ENCODE measurements around the gene ANKRD63. TPM values are rescaled to one million over a fixed set of nuclear protein-coding genes. Genes with fewer than 3 reads are reported as not detected.

ANKRD63 gene
- total RNA-seq, 1 experiment from 2014 or later: 1.2 TPM

DNA sequence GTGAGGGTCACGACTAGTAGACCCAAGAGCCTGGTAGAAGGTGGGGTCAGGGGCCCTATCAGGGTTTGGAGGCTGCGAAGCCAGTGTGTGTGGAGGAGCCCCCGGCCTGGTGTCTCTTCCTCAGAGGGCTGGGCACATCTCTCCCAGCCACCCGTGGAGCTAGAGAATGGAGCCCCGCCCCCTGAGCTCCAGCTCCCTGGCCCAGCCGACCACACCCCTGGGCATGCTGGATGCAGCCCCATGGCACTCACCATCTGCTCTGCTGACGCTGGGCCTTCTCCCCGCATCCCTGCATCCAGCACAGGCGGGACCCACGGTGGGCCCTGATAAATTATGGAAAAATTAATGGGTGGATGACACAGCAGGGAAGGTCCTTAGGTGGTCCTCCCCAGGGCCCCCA is 17.5 kb downstream of the ANKRD63 start:
- H3F3A ChIP-seq (ENCODE audit: low read length, unreplicated experiment): no peaks in the 10 kb centered on the region
- CTCF ChIA-PET: interaction anchor here (0.5 kb wide), 1 partner anchor 205 kb away, joined by 4 read pairs; no protein-coding TSS in a partner anchor
- H3K9me3 ChIP-seq (ENCODE audit: low read length): no peaks in the 10 kb centered on the region
- intact Hi-C loops (cut with micrococcal nuclease): no loop called here
- H3K27me3 ChIP-seq (ENCODE audit: low read length): no peaks in the 10 kb centered on the region
- peaks cover 21% of the 10 kb centered on the region for H3K4me1 ChIP-seq (ENCODE audit: insufficient read depth, low read length)
- no peak for DNase-seq
- peaks cover 3% of the 10 kb centered on the region; the same call in 1 of the 2 replicates for H3K36me3 ChIP-seq (ENCODE audit: low read depth, low read length)
- TF ChIP-seq EZH2 (IDR thresholded peaks at IDR 0.05; ENCODE audit: low read length, unreplicated experiment) (no peak), EZH2phosphoT487 (IDR thresholded peaks at IDR 0.05; ENCODE audit: borderline replicate concordance, low read length) (no peak)
- TF ChIP-seq, protein P1, sequence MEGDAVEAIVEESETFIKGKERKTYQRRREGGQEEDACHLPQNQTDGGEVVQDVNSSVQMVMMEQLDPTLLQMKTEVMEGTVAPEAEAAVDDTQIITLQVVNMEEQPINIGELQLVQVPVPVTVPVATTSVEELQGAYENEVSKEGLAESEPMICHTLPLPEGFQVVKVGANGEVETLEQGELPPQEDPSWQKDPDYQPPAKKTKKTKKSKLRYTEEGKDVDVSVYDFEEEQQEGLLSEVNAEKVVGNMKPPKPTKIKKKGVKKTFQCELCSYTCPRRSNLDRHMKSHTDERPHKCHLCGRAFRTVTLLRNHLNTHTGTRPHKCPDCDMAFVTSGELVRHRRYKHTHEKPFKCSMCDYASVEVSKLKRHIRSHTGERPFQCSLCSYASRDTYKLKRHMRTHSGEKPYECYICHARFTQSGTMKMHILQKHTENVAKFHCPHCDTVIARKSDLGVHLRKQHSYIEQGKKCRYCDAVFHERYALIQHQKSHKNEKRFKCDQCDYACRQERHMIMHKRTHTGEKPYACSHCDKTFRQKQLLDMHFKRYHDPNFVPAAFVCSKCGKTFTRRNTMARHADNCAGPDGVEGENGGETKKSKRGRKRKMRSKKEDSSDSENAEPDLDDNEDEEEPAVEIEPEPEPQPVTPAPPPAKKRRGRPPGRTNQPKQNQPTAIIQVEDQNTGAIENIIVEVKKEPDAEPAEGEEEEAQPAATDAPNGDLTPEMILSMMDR (conservative IDR thresholded peaks at IDR 0.05; ENCODE audit: low read depth, low read length): no peak
- BruUV-seq (replicated peaks): no TSS peak
- no peak overlapping the region for H3K4me3 ChIP-seq (ENCODE audit: low read length)
- H4K20me1 ChIP-seq (ENCODE audit: low read length): no peaks in the 10 kb centered on the region
- H3K27ac ChIP-seq (ENCODE audit: low read length): no peak overlapping the region
- no peak overlapping the region for H2AFZ ChIP-seq (ENCODE audit: low read length)
- POLR2A ChIA-PET (ENCODE audit: unreplicated experiment): no interaction called here
- no peak for ATAC-seq
- no peaks in the 10 kb centered on the region for H3K9me2 ChIP-seq (replicated peaks; ENCODE audit: low read length)
- no peaks in the 10 kb centered on the region for H3K79me2 ChIP-seq (ENCODE audit: low read length)
- no peak overlapping the region for H3K9ac ChIP-seq (ENCODE audit: low read length)
- no peak overlapping the region for H3K4me2 ChIP-seq (ENCODE audit: low read length)

DNA sequence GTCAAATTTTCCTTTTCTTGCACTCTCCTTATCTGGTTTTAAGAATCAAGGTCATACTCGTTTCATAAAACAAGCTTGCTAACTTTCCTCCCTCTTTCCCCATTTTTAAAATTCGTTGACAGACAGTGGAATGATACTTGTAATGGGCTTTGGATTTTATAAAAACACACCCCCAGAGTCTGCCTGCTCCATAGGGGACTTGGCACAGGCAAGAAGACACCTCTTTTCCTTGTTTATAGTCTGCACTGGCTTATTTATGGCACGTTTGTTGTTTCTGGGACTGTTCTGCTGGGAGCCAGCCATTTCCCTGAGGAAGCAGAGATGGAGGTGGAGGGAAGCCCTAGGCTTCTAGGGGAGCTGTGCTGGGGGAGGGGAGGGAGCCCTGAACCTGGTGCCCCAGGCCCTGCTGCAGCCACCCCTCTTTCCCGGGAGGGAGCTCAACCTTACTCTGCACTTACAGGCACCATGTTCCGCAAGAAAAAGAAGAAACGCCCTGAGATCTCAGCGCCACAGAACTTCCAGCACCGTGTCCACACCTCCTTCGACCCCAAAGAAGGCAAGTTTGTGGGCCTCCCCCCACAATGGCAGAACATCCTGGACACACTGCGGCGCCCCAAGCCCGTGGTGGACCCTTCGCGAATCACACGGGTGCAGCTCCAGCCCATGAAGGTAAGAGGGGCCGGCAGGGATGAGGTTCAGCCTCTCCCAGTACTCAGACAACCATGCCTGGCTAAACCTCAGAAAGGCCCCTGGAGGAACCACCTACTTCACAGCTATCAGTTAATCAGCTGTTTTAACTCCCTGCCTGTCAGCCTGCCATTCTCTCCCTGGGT is 18.3 kb downstream of the ANKRD63 start:
- BruUV-seq (replicated peaks): no TSS peak
- Histone ChIP-seq H3K4me1 (ENCODE audit: insufficient read depth, low read length) (peaks cover 21% of the 10 kb centered on the region), H4K20me1 (ENCODE audit: low read length) (no peaks in the 10 kb centered on the region), H3K9ac (ENCODE audit: low read length) (no peak overlapping the region), H2AFZ (ENCODE audit: low read length) (no peak overlapping the region), H3K27me3 (ENCODE audit: low read length) (no peaks in the 10 kb centered on the region), H3K9me2 (replicated peaks; ENCODE audit: low read length) (no peaks in the 10 kb centered on the region), H3F3A (ENCODE audit: low read length, unreplicated experiment) (no peaks in the 10 kb centered on the region), H3K79me2 (ENCODE audit: low read length) (no peaks in the 10 kb centered on the region), H3K9me3 (ENCODE audit: low read length) (no peaks in the 10 kb centered on the region), H3K27ac (ENCODE audit: low read length) (no peak overlapping the region), H3K36me3 (ENCODE audit: low read depth, low read length) (peaks cover 3% of the 10 kb centered on the region; the same call in 1 of the 2 replicates), H3K4me2 (ENCODE audit: low read length) (no peak overlapping the region), H3K4me3 (ENCODE audit: low read length) (no peak overlapping the region)
- intact Hi-C loops (cut with micrococcal nuclease): no loop called here
- ATAC-seq (no peak), DNase-seq (no peak)
- TF ChIP-seq EZH2phosphoT487 (IDR thresholded peaks at IDR 0.05; ENCODE audit: borderline replicate concordance, low read length): no peak
- TF ChIP-seq, protein P1 (conservative IDR thresholded peaks at IDR 0.05; ENCODE audit: low read depth, low read length): no peak
- TF ChIP-seq EZH2 (IDR thresholded peaks at IDR 0.05; ENCODE audit: low read length, unreplicated experiment): no peak
- ChIA-PET POLR2A (ENCODE audit: unreplicated experiment) (no interaction called here), CTCF (interaction anchor here (0.5 kb wide), 1 partner anchor 205 kb away, joined by 4 read pairs; no protein-coding TSS in a partner anchor)
